PC-3 (cell line): ENCODE data around the gene CASQ1.

ENCODE experiments used
- EZH2 ChIP-seq: fragments of 300-600 bp; sonication (generic); IDR thresholded peaks from one replicate; pipeline ENCODE4 v1.6.1; 2017; ENCODE audit warnings: antibody characterized with exemption, mild to moderate bottlenecking, low read length; ENCODE audit not compliant: unreplicated experiment
- TF ChIP-seq, protein P1 (sequence below): fragments of 300-600 bp; sonication (generic); conservative IDR thresholded peaks from 2 replicates; pipeline ENCODE4 v1.5.1; 2017; ENCODE audit warnings: antibody characterized with exemption, low read depth, mild to moderate bottlenecking, low read length

DNA sequence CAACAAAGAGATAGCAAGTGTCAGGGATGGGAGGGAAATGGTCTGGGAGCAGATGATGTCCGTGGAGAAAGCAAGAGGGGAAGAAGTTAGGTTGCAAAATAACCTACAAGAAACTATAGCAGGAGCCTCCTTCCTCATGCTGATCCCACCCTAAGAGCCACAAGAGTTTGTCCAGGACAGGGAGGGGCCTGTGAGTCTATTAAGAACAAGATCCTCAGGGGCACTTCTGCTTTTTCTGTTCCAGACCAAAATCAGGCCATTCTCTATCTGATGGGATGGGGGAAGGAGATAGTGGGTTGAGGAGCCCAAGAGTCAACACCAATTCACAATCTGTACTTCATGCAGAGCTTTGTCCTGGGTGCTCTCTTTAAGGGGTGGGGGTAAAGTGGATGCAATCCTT is 46.7 kb upstream of the CASQ1 start:
- TF ChIP-seq, protein P1, sequence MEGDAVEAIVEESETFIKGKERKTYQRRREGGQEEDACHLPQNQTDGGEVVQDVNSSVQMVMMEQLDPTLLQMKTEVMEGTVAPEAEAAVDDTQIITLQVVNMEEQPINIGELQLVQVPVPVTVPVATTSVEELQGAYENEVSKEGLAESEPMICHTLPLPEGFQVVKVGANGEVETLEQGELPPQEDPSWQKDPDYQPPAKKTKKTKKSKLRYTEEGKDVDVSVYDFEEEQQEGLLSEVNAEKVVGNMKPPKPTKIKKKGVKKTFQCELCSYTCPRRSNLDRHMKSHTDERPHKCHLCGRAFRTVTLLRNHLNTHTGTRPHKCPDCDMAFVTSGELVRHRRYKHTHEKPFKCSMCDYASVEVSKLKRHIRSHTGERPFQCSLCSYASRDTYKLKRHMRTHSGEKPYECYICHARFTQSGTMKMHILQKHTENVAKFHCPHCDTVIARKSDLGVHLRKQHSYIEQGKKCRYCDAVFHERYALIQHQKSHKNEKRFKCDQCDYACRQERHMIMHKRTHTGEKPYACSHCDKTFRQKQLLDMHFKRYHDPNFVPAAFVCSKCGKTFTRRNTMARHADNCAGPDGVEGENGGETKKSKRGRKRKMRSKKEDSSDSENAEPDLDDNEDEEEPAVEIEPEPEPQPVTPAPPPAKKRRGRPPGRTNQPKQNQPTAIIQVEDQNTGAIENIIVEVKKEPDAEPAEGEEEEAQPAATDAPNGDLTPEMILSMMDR: no peak
- TF ChIP-seq EZH2: no peak
